ENCODE measurements around the gene SLC27A4. TPM values are rescaled to one million over a fixed set of nuclear protein-coding genes. Genes with fewer than 3 reads are reported as not detected.
A peak's percentile ranks its signal among the peaks of the same experiment; 100 is the strongest.

The SLC27A4 gene
- total and polyA plus RNA-seq, 2 donors (not counting 1 experiment from before 2014, with no cell fraction given): 10.0 to 12.9 TPM

- Histone ChIP-seq H2AFZ (ENCODE audit: insufficient read depth, low read depth, low read length, poor library complexity, severe bottlenecking) (no peak overlapping the region), H3K79me2 (ENCODE audit: control insufficient read depth, insufficient read depth, low read length) (peaks cover 72% of the 10 kb centered on the region), H3K4me1 (ENCODE audit: control insufficient read depth in 2 of 2, insufficient read depth in 2 of 2, low read length in 2 of 2) (peaks cover 15 to 23% of the 10 kb centered on the region in 2 donors), H3K27ac (ENCODE audit: low read length in 2 of 2) (no peak overlapping the region), H3K27me3 (replicated peaks in 1 of 4; ENCODE audit: control extremely low read depth in 1 of 4, control insufficient read depth in 3 of 4, insufficient read depth in 4 of 4, low read length in 3 of 4) (no peaks in the 10 kb centered on the region), H3K9ac (ENCODE audit: low read length) (no peak overlapping the region), H4K20me1 (ENCODE audit: control insufficient read depth, insufficient read depth, low read length, poor library complexity, severe bottlenecking) (peaks cover 49% of the 10 kb centered on the region), H3K4me3 (ENCODE audit: control extremely low read depth in 1 of 5, extremely low read depth in 1 of 5, insufficient read depth in 1 of 5, low read depth in 2 of 5, low read length in 4 of 5) (no peak overlapping the region), H3K36me3 (replicated peaks in 1 of 2; ENCODE audit: control extremely low read depth in 1 of 2, control insufficient read depth in 1 of 2, extremely low read depth in 1 of 2, insufficient read depth in 2 of 2, low read length in 1 of 2) (peaks cover 2 to 20% of the 10 kb centered on the region in 2 experiments), H3K4me2 (replicated peaks; ENCODE audit: low read depth, low read length, poor library complexity, severe bottlenecking) (peak overlapping the region; percentile 20), H3K9me3 (ENCODE audit: control extremely low read depth in 1 of 3, control insufficient read depth in 2 of 3, insufficient read depth in 1 of 3, low read length in 2 of 3) (no peaks in the 10 kb centered on the region)
- DNase-seq (no peak), ATAC-seq (ENCODE audit: low read depth) (no peak)
- ChIA-PET CTCF (interaction anchor here (2.8 kb wide), 1 partner anchor 47 kb away, joined by 14 read pairs; the partner anchor contains the start of gene CERCAM), POLR2A (interaction anchor here (2.9 kb wide), 1 partner anchor 11 kb away, joined by 20 read pairs; no protein-coding TSS in a partner anchor)
- no CpG with 5 or more reads among the region's 1 CpG for WGBS (ENCODE audit: insufficient coverage)
- Mint-ChIP-seq H3K27ac (no peak overlapping the region), H3K4me1 (peaks cover 30% of the 10 kb centered on the region), H3K27me3 (no peaks in the 10 kb centered on the region), H3K4me3 (peak overlapping the region; percentile 95), H3K9me3 (ENCODE audit: insufficient read depth) (no peaks in the 10 kb centered on the region)
- TF ChIP-seq EZH2 (IDR thresholded peaks at IDR 0.05; ENCODE audit: borderline replicate concordance, insufficient read depth, low read depth, low read length, poor library complexity, severe bottlenecking): no peak
- no peak for TF ChIP-seq CTCF (IDR thresholded peaks at IDR 0.05)
- intact Hi-C loops (cut with micrococcal nuclease): loop anchor here (5.0 kb wide), 2 partner anchors 510 to 575 kb away; partner anchors contain the start of genes DOLK, KYAT1, LRRC8A and NUP188
These were observed 32.5 kb downstream of the SLC27A4 start for GRCh38 chr9:128372784-128373183.

- H2AFZ ChIP-seq (ENCODE audit: insufficient read depth, low read depth, low read length, poor library complexity, severe bottlenecking): no peak overlapping the region
- no peaks in the 10 kb centered on the region for H3K27me3 Mint-ChIP-seq
- H3K4me3 Mint-ChIP-seq: no peak overlapping the region
- no peaks in the 10 kb centered on the region for H3K27me3 ChIP-seq (replicated peaks in 1 of 4; ENCODE audit: control extremely low read depth in 1 of 4, control insufficient read depth in 3 of 4, insufficient read depth in 4 of 4, low read length in 3 of 4)
- H3K4me3 ChIP-seq (ENCODE audit: control extremely low read depth in 1 of 5, extremely low read depth in 1 of 5, insufficient read depth in 1 of 5, low read depth in 2 of 5, low read length in 4 of 5): no peak overlapping the region
- WGBS (ENCODE audit: insufficient coverage): 97% methylated on average over 7 of the region's 9 CpGs
- CTCF ChIA-PET: no interaction called here
- POLR2A ChIA-PET: no interaction called here
- no peak for ATAC-seq (ENCODE audit: low read depth)
- peaks cover 53% of the 10 kb centered on the region for H4K20me1 ChIP-seq (ENCODE audit: control insufficient read depth, insufficient read depth, low read length, poor library complexity, severe bottlenecking)
- H3K4me1 Mint-ChIP-seq: peaks cover 30% of the 10 kb centered on the region
- H3K9me3 ChIP-seq (ENCODE audit: control extremely low read depth in 1 of 3, control insufficient read depth in 2 of 3, insufficient read depth in 1 of 3, low read length in 2 of 3): no peaks in the 10 kb centered on the region
- H3K27ac Mint-ChIP-seq: no peak overlapping the region
- peaks cover 84% of the 10 kb centered on the region for H3K79me2 ChIP-seq (ENCODE audit: control insufficient read depth, insufficient read depth, low read length)
- peaks cover 15 to 23% of the 10 kb centered on the region in 2 donors for H3K4me1 ChIP-seq (ENCODE audit: control insufficient read depth in 2 of 2, insufficient read depth in 2 of 2, low read length in 2 of 2)
- TF ChIP-seq CTCF (IDR thresholded peaks at IDR 0.05) (no peak), EZH2 (IDR thresholded peaks at IDR 0.05; ENCODE audit: borderline replicate concordance, insufficient read depth, low read depth, low read length, poor library complexity, severe bottlenecking) (no peak)
- peaks cover 2 to 30% of the 10 kb centered on the region in 2 experiments for H3K36me3 ChIP-seq (replicated peaks in 1 of 2; ENCODE audit: control extremely low read depth in 1 of 2, control insufficient read depth in 1 of 2, extremely low read depth in 1 of 2, insufficient read depth in 2 of 2, low read length in 1 of 2)
- DNase-seq: no peak
- no peak overlapping the region for H3K27ac ChIP-seq (ENCODE audit: low read length in 2 of 2)
- no peaks in the 10 kb centered on the region for H3K9me3 Mint-ChIP-seq (ENCODE audit: insufficient read depth)
- intact Hi-C loops (cut with micrococcal nuclease): loop anchor here (5.0 kb wide), 2 partner anchors 508 to 573 kb away; partner anchors contain the start of genes DOLK, KYAT1, LRRC8A and NUP188
- H3K4me2 ChIP-seq (replicated peaks; ENCODE audit: low read depth, low read length, poor library complexity, severe bottlenecking): no peak overlapping the region
- H3K9ac ChIP-seq (ENCODE audit: low read length): no peak overlapping the region
These were observed 33.9 kb downstream of the SLC27A4 start for GRCh38 chr9:128374221-128374675.
